Measurements from ENCODE around the gene APOO. TPM values are rescaled to one million over a fixed set of nuclear protein-coding genes. Genes with fewer than 3 reads are reported as not detected.

The APOO gene
- total and polyA plus RNA-seq, 11 donors = 41.0 to 113 (median 92.2) TPM

- TF ChIP-seq POLR2A (IDR thresholded peaks at IDR 0.05) = no peak
- H3K4me1 ChIP-seq = peaks cover 0 to 7% (median 0%) of the 10 kb centered on the region in 12 donors
- no peak overlapping the region for H3K27ac ChIP-seq
- intact Hi-C loops (cut with DNase I) = no loop called here
- no peaks in the 10 kb centered on the region for H3K36me3 ChIP-seq
- no peaks in the 10 kb centered on the region for H3K9me3 ChIP-seq
- ATAC-seq = peak in 1 of 4 donors; percentile 76
- no peaks in the 10 kb centered on the region for H3K27me3 ChIP-seq
- WGBS, 4 donors = 55 to 65% (median 61%) methylated on average over 6 of the region's 6 CpGs
- DNase-seq = no peak
- no peak overlapping the region for H3K4me3 ChIP-seq
Observed at GRCh38 chrX:23792861-23793553, 114.7 kb downstream of the APOO start.

DNA sequence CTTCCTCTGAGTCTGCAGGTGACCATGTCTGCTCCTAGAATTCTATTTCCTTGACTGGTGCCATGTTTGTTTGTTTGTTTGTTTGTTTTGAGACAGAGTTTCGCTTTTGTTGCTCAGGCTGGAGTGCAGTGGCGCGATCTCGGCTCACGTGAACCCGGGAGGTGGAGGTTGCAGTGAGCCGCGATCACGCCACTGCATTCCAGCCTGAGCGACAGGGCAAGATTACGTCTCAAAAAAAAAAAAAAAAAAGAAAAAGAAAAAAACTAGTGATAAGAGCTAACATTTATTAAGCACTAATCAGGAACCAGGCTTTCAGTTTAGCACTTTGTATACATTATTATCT lies 117.6 kb downstream of the APOO start:
- Histone ChIP-seq H3K36me3 (peaks cover 0 to 15% (median 7%) of the 10 kb centered on the region in 9 donors), H3K27me3 (no peaks in the 10 kb centered on the region), H3K9me3 (no peaks in the 10 kb centered on the region), H3K27ac (no peak overlapping the region), H3K4me1 (peaks cover 0 to 13% (median 0%) of the 10 kb centered on the region in 12 donors), H3K4me3 (no peak overlapping the region)
- intact Hi-C loops (cut with DNase I) = no loop called here
- whole genome bisulfite sequencing, 4 donors = 66 to 93% (median 79%) methylated on average over 11 of the region's 11 CpGs
- TF ChIP-seq CTCF (IDR thresholded peaks at IDR 0.05) (no peak), POLR2A (IDR thresholded peaks at IDR 0.05) (no peak)
- ATAC-seq (no peak), DNase-seq (no peak)

DNA sequence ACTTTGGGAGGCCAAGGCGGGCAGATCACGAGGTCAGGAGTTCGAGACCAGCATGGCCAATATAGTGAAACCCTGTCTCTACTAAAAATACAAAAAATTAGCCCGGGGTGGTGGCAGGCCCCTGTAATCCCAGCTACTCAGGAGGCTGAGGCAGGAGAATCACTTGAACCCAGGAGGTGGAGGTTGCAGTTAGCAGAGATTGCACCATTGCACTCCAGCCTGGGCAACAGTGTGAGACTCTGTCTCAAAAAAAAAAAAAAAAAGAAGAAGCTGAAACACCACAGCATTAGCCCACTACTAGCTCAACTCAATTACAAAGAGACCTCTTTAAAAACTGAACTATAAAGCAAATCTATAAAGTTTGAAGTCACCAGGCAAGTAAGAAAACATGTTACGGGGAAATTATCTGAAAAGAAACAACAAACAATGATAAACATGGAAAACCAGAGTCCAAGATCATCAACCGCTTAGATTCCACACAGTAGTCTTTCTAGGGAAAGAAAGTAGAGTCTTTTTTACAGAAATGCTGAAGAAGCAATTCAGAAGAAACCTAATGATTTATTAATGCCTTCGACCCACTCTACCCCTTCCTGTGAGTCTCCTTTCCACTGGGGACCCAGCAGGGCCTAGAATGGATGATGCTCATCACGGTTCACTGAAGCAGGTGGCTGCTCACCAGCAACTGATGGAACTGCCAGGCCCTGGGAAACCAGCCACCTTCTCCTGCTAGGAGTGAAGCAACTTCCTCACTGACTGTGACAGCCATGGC lies 118.2 kb downstream of the APOO start:
- peaks cover 0 to 13% (median 0%) of the 10 kb centered on the region in 12 donors for H3K4me1 ChIP-seq
- H3K9me3 ChIP-seq = no peaks in the 10 kb centered on the region
- TF ChIP-seq POLR2A (IDR thresholded peaks at IDR 0.05) (no peak), CTCF (IDR thresholded peaks at IDR 0.05) (no peak)
- no peak for DNase-seq
- peaks cover 0 to 18% (median 10%) of the 10 kb centered on the region in 9 donors for H3K36me3 ChIP-seq
- no peaks in the 10 kb centered on the region for H3K27me3 ChIP-seq
- 76 to 94% (median 90%) methylated on average over 8 of the region's 8 CpGs for WGBS, 4 donors
- intact Hi-C loops (cut with DNase I) = loop anchor here in 2 of 10 donors (10.0 kb wide), 2 partner anchors 235 to 265 kb away; partner anchors contain the start of genes EIF2S3 (in 1 of the 2) and KLHL15 (in 1 of the 2)
- no peak overlapping the region for H3K4me3 ChIP-seq
- no peak overlapping the region for H3K27ac ChIP-seq
- no peak for ATAC-seq

- TF ChIP-seq CTCF (IDR thresholded peaks at IDR 0.05) (no peak), POLR2A (IDR thresholded peaks at IDR 0.05) (no peak)
- no peak for ATAC-seq
- Histone ChIP-seq H3K27me3 (no peaks in the 10 kb centered on the region), H3K9me3 (no peaks in the 10 kb centered on the region), H3K4me3 (no peak overlapping the region), H3K36me3 (peaks cover 0 to 18% (median 13%) of the 10 kb centered on the region in 9 donors), H3K4me1 (peaks cover 0 to 13% (median 0%) of the 10 kb centered on the region in 12 donors), H3K27ac (peak overlapping the region in 1 of 12 donors; percentile 71)
- intact Hi-C loops (cut with DNase I) = loop anchor here in 2 of 10 donors (10.0 kb wide), 2 partner anchors 236 to 266 kb away; partner anchors contain the start of genes EIF2S3 (in 1 of the 2) and KLHL15 (in 1 of the 2)
- DNase-seq = no peak
- 71 to 98% (median 86%) methylated on average over 4 of the region's 4 CpGs for WGBS, 4 donors
Observed at GRCh38 chrX:23788946-23789345, 118.8 kb downstream of the APOO start.
